ENCODE results near the gene DSE. TPM values are rescaled to one million over a fixed set of nuclear protein-coding genes. Genes with fewer than 3 reads are reported as not detected.

DSE gene
- total RNA-seq, 1 donor from 2014 or later: 14.3 TPM

Other genes with a start within 250 kb of the DSE start
- gene COL10A1, start 244.8 kb upstream of the DSE start, total RNA-seq: 3.3 TPM
- 29.7 TPM for gene TSPYL4, start 116.9 kb upstream of the DSE start, total RNA-seq
- gene TSPYL1, start 91.0 kb upstream of the DSE start, total RNA-seq: 125 TPM
- 0.97 TPM for gene CALHM6, start 90.4 kb downstream of the DSE start, total RNA-seq
- gene CALHM5, start 140.7 kb downstream of the DSE start, total RNA-seq: 1.7 TPM
- 0.16 TPM for gene TRAPPC3L, start 174.7 kb downstream of the DSE start, total RNA-seq
- not detected for gene CALHM4, start 182.8 kb downstream of the DSE start, total RNA-seq
- 52.9 TPM for gene RWDD1, start 200.6 kb downstream of the DSE start, total RNA-seq
- gene RSPH4A, start 245.5 kb downstream of the DSE start, total RNA-seq: 0.57 TPM

All from cardiac septum (tissue), 1 donor.